AG09309 (cell line): Measurements from ENCODE around the gene ZDHHC8.

Experiments
- DNase-seq: peaks from one replicate; pipeline ENCODE4 v3.0.0-alpha.2; 2010; ENCODE audit warnings: low read depth
- H3K4me3 ChIP-seq: 2 replicates; pipeline ENCODE4 v1.5.1; 2011; ENCODE audit warnings: mild to moderate bottlenecking, low read depth, low read length, moderate library complexity; ENCODE audit not compliant: control insufficient read depth
- CTCF ChIP-seq: IDR thresholded peaks from 2 replicates; pipeline ENCODE4 v1.5.1; 2011; ENCODE audit warnings: mild to moderate bottlenecking, low read depth, low read length, inconsistent platforms; ENCODE audit not compliant: insufficient read depth, control insufficient read depth; ENCODE audit errors: missing control alignments

The ZDHHC8 gene

DNA sequence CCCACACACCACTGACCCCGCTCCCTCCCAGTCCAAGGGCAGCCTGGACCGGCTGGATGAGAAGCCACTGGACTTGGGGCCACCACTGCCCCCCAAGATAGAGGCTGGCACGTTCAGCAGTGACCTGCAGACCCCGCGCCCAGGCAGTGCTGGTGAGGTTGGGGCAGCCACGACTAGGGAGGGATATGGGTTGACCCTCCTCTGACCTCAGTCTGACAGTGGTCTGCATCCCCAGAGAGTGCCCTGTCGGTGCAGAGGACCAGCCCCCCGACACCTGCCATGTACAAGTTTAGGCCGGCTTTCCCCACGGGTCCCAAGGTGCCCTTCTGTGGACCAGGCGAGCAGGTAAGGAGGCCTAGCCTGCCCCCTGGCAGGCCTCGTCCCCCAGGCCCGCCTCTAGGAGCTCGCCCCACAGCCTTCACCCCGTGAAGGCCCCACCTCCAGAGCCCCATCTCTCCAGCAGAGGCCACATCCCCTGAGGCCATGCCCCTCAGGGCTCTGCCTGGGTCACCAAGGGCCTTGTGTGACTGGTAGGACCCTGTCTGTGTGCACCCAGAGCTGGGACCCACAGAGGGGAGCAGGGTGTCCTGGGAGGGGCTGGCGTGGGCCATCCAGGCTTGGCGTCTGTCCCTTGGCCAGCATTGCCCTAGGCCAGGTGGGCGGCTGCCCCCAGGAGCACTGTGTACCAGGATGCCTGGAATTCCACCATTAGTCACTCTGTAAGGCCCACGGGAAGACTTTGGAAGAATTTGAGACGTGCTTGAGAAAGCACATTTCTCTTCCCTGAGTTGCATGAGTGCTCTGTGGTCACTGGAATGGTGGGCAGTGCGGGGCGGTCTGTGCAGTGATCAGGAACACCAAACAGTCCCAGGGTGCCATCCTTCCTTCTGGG, 9.8 kb downstream of the ZDHHC8 start:
- no peak for TF ChIP-seq CTCF
- H3K4me3 ChIP-seq, result no peak overlapping the region
- DNase-seq, result peak; percentile 31

DNA sequence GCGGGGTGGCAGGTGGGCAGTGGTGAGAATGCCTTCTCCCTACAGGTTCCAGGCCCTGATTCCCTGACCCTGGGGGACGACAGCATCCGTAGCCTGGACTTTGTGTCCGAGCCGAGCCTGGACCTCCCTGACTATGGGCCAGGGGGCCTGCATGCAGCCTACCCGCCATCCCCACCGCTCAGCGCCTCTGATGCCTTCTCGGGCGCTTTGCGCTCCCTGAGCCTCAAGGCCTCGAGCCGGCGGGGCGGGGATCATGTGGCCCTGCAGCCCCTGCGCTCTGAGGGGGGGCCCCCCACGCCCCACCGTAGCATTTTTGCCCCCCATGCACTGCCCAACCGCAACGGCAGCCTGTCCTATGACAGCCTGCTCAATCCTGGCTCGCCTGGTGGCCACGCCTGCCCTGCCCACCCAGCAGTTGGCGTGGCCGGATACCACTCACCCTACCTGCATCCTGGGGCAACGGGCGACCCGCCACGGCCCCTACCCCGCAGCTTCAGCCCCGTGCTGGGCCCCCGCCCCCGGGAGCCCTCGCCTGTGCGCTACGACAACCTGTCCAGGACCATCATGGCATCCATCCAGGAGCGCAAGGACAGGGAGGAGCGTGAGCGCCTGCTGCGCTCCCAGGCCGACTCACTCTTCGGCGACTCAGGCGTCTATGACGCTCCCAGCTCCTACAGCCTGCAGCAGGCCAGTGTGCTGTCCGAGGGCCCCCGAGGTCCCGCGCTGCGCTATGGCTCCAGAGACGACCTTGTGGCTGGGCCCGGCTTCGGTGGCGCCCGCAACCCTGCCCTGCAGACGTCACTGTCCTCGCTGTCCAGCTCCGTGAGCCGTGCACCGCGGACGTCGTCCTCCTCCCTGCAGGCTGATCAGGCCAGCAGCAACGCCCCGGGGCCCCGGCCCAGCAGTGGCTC, 11.4 kb downstream of the ZDHHC8 start:
- TF ChIP-seq CTCF, result no peak
- no peak for DNase-seq
- H3K4me3 ChIP-seq, result no peak overlapping the region

GRCh38 chr22:20143883-20144665, 12.5 kb downstream of the ZDHHC8 start:
- no peak overlapping the region for H3K4me3 ChIP-seq
- TF ChIP-seq CTCF, result no peak
- no peak for DNase-seq

DNA sequence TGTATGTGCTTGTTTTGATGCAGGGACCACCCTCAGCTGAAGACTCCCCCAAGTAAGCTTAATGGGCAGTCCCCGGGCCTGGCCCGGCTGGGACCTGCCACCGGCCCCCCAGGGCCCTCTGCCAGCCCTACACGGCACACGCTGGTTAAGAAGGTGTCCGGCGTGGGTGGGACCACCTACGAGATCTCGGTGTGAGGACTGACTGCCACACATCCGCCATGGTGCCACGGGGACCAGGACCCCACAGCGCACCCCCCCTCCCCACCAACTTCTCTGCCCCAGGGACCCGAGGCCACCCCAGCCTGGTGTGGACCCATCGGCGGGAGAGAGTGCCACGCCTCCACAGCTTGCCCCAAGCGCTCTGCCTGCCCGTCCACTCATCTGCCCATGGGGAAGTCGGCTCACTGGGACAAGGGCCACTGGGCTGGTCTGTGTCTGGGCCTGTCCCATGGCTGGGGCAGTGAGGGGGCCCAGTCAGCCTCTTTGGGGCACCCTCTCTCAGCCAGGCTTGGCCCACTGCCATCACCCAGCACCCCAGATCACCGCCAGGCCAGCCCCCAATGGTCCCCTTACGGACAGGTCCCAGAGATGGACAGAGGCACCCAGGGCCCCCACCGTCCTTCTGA, 13.7 kb downstream of the ZDHHC8 start:
- no peak overlapping the region for H3K4me3 ChIP-seq
- DNase-seq, result no peak
- no peak for TF ChIP-seq CTCF

- TF ChIP-seq CTCF, result no peak
- H3K4me3 ChIP-seq, result no peak overlapping the region
- no peak for DNase-seq
These were observed 14.2 kb downstream of the ZDHHC8 start for GRCh38 chr22:20145832-20146223.

- no peak overlapping the region for H3K4me3 ChIP-seq
- TF ChIP-seq CTCF, result no peak
- no peak for DNase-seq
These were observed 15.2 kb downstream of the ZDHHC8 start for GRCh38 chr22:20146777-20147176.
